ENCODE measurements around the gene CHST13.

The CHST13 gene

GRCh38 chr3:126527455-126528211, 3.7 kb downstream of the CHST13 start:
- no peak overlapping the region for H3K4me3 ChIP-seq (ENCODE audit: low read depth, low read length)
- H3K9me3 ChIP-seq (ENCODE audit: control insufficient read depth, insufficient read depth, low read depth, low read length), result no peaks in the 10 kb centered on the region
- POLR2A ChIA-PET, result no interaction called here
- H3K4me1 ChIP-seq (ENCODE audit: control insufficient read depth, insufficient read depth, low read length), result no peaks in the 10 kb centered on the region
- CTCF ChIA-PET, result no interaction called here
- TF ChIP-seq KLF7 (tag by site-specific recombination; IDR thresholded peaks at IDR 0.05; ENCODE audit: borderline replicate concordance) (no peak), ZFP3 (tag by site-specific recombination; IDR thresholded peaks at IDR 0.05; ENCODE audit: low read depth) (peak; percentile 76), ZNF48 (tag by site-specific recombination; IDR thresholded peaks at IDR 0.05) (no peak), ZNF114 (tag by site-specific recombination; IDR thresholded peaks at IDR 0.05) (no peak), ZNF37A (tag by site-specific recombination; IDR thresholded peaks at IDR 0.05) (no peak)
- no peaks in the 10 kb centered on the region for H3K36me3 ChIP-seq (ENCODE audit: control insufficient read depth in 2 of 2, insufficient read depth in 1 of 2, low read length in 2 of 2)
- H3K27ac ChIP-seq (ENCODE audit: extremely low read depth, low read depth, low read length), result no peak overlapping the region

GRCh38 chr3:126528419-126528799, 4.5 kb downstream of the CHST13 start:
- H3K4me3 ChIP-seq (ENCODE audit: low read depth, low read length), result no peak overlapping the region
- H3K4me1 ChIP-seq (ENCODE audit: control insufficient read depth, insufficient read depth, low read length), result no peaks in the 10 kb centered on the region
- H3K27ac ChIP-seq (ENCODE audit: extremely low read depth, low read depth, low read length), result no peak overlapping the region
- no peaks in the 10 kb centered on the region for H3K36me3 ChIP-seq (ENCODE audit: control insufficient read depth in 2 of 2, insufficient read depth in 1 of 2, low read length in 2 of 2)
- ChIA-PET POLR2A (no interaction called here), CTCF (no interaction called here)
- H3K9me3 ChIP-seq (ENCODE audit: control insufficient read depth, insufficient read depth, low read depth, low read length), result no peaks in the 10 kb centered on the region
- TF ChIP-seq GLI4 (tag by site-specific recombination; IDR thresholded peaks at IDR 0.05) (no peak), ZNF433 (tag by site-specific recombination; IDR thresholded peaks at IDR 0.05; ENCODE audit: low read depth) (no peak), OSR2 (tag by site-specific recombination; IDR thresholded peaks at IDR 0.05) (no peak), ZNF292 (tag by site-specific recombination; IDR thresholded peaks at IDR 0.05; ENCODE audit: borderline replicate concordance, low read depth) (no peak), TSHZ1 (tag by site-specific recombination; IDR thresholded peaks at IDR 0.05; ENCODE audit: borderline replicate concordance) (no peak), ZNF544 (tag by site-specific recombination; IDR thresholded peaks at IDR 0.05) (no peak), KLF7 (tag by site-specific recombination; IDR thresholded peaks at IDR 0.05; ENCODE audit: borderline replicate concordance) (no peak), ZNF155 (tag by site-specific recombination; IDR thresholded peaks at IDR 0.05) (no peak), ZNF302 (tag by site-specific recombination; IDR thresholded peaks at IDR 0.05; ENCODE audit: low read depth) (no peak), ZNF311 (tag by site-specific recombination; IDR thresholded peaks at IDR 0.05; ENCODE audit: borderline replicate concordance) (no peak), ZNF214 (tag by site-specific recombination; IDR thresholded peaks at IDR 0.05; ENCODE audit: borderline replicate concordance) (no peak), PRDM2 (tag by site-specific recombination; IDR thresholded peaks at IDR 0.05; ENCODE audit: borderline replicate concordance) (no peak), PBX3 (CRISPR knock-in tag; IDR thresholded peaks at IDR 0.05) (no peak), KLF9 (tag by site-specific recombination; IDR thresholded peaks at IDR 0.05; ENCODE audit: low read depth) (no peak), YY2 (tag by site-specific recombination; IDR thresholded peaks at IDR 0.05) (no peak), ZNF501 (tag by site-specific recombination; IDR thresholded peaks at IDR 0.05) (no peak), ZNF148 (tag by site-specific recombination; IDR thresholded peaks at IDR 0.05; ENCODE audit: borderline replicate concordance) (no peak), ZNF37A (tag by site-specific recombination; IDR thresholded peaks at IDR 0.05) (no peak)
